GM08714 (cell line): ENCODE measurements around the gene GZMM.

Source experiments
- H3K4me3 ChIP-seq: fragments of 200-500 bp; sonication (Bioruptor generic); 2 replicates; pipeline ENCODE4 v1.5.1; 2014; ENCODE audit warnings: mild to moderate bottlenecking, low read length, inconsistent platforms
- ZNF274 ChIP-seq: IDR thresholded peaks from 2 replicates; pipeline ENCODE4 v1.6.1; 2012; ENCODE audit warnings: mild to moderate bottlenecking, low read depth, low read length

The GZMM gene

GRCh38 chr19:548886-549830 is 5.3 kb downstream of the GZMM start:
- TF ChIP-seq ZNF274, result no peak
- no peak overlapping the region for H3K4me3 ChIP-seq

- TF ChIP-seq ZNF274, result no peak
- no peak overlapping the region for H3K4me3 ChIP-seq
These were observed 11.0 kb downstream of the GZMM start for GRCh38 chr19:554817-555216.

- TF ChIP-seq ZNF274, result no peak
- no peak overlapping the region for H3K4me3 ChIP-seq
These were observed 11.6 kb downstream of the GZMM start for GRCh38 chr19:555474-555808.

GRCh38 chr19:556611-557382 is 12.9 kb downstream of the GZMM start:
- H3K4me3 ChIP-seq, result no peak overlapping the region
- TF ChIP-seq ZNF274, result no peak

- H3K4me3 ChIP-seq, result no peak overlapping the region
- no peak for TF ChIP-seq ZNF274
These were observed 15.1 kb downstream of the GZMM start for GRCh38 chr19:558770-559439.

- no peak for TF ChIP-seq ZNF274
- H3K4me3 ChIP-seq, result no peak overlapping the region
These were observed 16.3 kb downstream of the GZMM start for GRCh38 chr19:560121-560520.

- no peak for TF ChIP-seq ZNF274
- no peak overlapping the region for H3K4me3 ChIP-seq
These were observed 22.6 kb downstream of the GZMM start for GRCh38 chr19:566403-566802.

GRCh38 chr19:566844-567243 is 23.0 kb downstream of the GZMM start:
- no peak overlapping the region for H3K4me3 ChIP-seq

GRCh38 chr19:567296-567900 is 23.5 kb downstream of the GZMM start:
- TF ChIP-seq ZNF274, result no peak
- H3K4me3 ChIP-seq, result no peak overlapping the region

More at GRCh38 chr19:566844-567243, 23.0 kb downstream of the GZMM start:
- no peak for TF ChIP-seq ZNF274

GRCh38 chr19:570251-570686 is 26.4 kb downstream of the GZMM start:
- TF ChIP-seq ZNF274, result no peak
- H3K4me3 ChIP-seq, result no peak overlapping the region

GRCh38 chr19:570937-571565 is 27.2 kb downstream of the GZMM start:
- H3K4me3 ChIP-seq, result peak overlapping the region; percentile 72; the same call in 1 of the 2 replicates
- TF ChIP-seq ZNF274, result no peak

- H3K4me3 ChIP-seq, result peak overlapping the region; percentile 72; the same call in 1 of the 2 replicates
- TF ChIP-seq ZNF274, result no peak
These were observed 27.7 kb downstream of the GZMM start for GRCh38 chr19:571566-571974.

GRCh38 chr19:572140-572742 is 28.4 kb downstream of the GZMM start, which contains the start of gene BSG:
Gene BSG (plus strand): TSS chr19:572596. CDS start chr19:572635, 39 bp downstream.
- H3K4me3 ChIP-seq, result peak within 1 kb of the TSS; percentile 85
- TF ChIP-seq ZNF274, result no peak
